ENCODE results near the gene PIK3R1. TPM values are rescaled to one million over a fixed set of nuclear protein-coding genes. Genes with fewer than 3 reads are reported as not detected.

Gene PIK3R1
- total RNA-seq, 4 donors from 2014 or later = 101 to 358 (median 190) TPM

- H3K4me1 ChIP-seq = peaks cover 0 to 4% of the 10 kb centered on the region in 2 donors
- H3K27ac ChIP-seq = no peak overlapping the region
- H3K4me3 ChIP-seq = no peak overlapping the region
- no peak for DNase-seq
- no peaks in the 10 kb centered on the region for H3K27me3 ChIP-seq
- intact Hi-C loops (cut with DNase I; ENCODE audit: low total_unique reads) = no loop called here
- no peaks in the 10 kb centered on the region for H3K9me3 ChIP-seq
- H3K36me3 ChIP-seq = no peaks in the 10 kb centered on the region
- TF ChIP-seq CTCF (IDR thresholded peaks at IDR 0.05) (no peak), POLR2A (IDR thresholded peaks at IDR 0.05) (no peak)
These were observed 5.4 kb downstream of the PIK3R1 start for GRCh38 chr5:68220914-68221313.

DNA sequence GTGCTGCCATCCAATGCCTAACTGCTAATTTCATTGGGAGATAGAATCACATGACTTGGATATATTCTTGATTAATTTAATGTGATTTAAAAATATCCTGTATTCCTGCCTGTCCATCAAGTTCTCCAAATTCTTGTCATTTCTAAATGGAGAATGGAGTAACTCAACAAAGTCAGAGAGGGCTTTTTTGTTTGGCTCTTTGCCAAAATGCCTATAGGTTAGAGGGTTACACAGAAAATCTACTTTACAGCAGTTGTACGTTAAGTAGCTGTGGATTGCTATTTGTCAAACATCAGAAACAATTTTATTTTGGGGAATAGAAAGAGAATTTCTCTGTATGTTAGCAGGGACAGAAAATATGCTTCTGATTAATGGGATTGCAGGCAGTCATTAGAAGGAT is 5.9 kb downstream of the PIK3R1 start:
- no peak overlapping the region for H3K27ac ChIP-seq
- H3K27me3 ChIP-seq = no peaks in the 10 kb centered on the region
- TF ChIP-seq CTCF (IDR thresholded peaks at IDR 0.05) (no peak), POLR2A (IDR thresholded peaks at IDR 0.05) (no peak)
- intact Hi-C loops (cut with DNase I; ENCODE audit: low total_unique reads) = no loop called here
- H3K4me1 ChIP-seq = peaks cover 0 to 4% of the 10 kb centered on the region in 2 donors
- no peaks in the 10 kb centered on the region for H3K9me3 ChIP-seq
- H3K36me3 ChIP-seq = no peaks in the 10 kb centered on the region
- no peak overlapping the region for H3K4me3 ChIP-seq
- DNase-seq = no peak

DNA sequence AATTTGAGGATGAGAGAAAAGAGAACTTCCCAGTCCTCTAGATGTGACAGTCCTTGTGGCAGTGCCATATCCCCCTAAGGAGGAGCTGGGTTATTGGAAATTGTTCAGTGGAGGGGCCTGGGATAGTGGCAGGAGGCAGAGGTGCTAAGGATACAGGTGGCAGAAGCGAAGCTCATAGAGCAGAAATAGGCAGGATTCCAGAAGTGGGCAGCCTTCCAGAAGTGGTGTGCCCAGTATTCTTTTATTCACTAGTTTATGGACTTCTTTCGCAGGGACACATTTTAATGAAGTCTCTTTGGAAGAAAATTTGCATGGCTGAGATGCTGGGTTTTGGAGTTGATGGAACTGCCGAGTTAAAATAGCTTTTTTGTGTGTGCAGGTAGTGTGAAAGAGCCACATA is 6.8 kb downstream of the PIK3R1 start:
- no peak overlapping the region for H3K4me3 ChIP-seq
- intact Hi-C loops (cut with DNase I; ENCODE audit: low total_unique reads) = no loop called here
- H3K27me3 ChIP-seq = no peaks in the 10 kb centered on the region
- no peaks in the 10 kb centered on the region for H3K9me3 ChIP-seq
- no peak for TF ChIP-seq CTCF (IDR thresholded peaks at IDR 0.05)
- TF ChIP-seq POLR2A (IDR thresholded peaks at IDR 0.05) = no peak
- no peak for DNase-seq
- peaks cover 2 to 4% of the 10 kb centered on the region in 2 donors for H3K4me1 ChIP-seq
- no peak overlapping the region for H3K27ac ChIP-seq
- H3K36me3 ChIP-seq = no peaks in the 10 kb centered on the region

DNA sequence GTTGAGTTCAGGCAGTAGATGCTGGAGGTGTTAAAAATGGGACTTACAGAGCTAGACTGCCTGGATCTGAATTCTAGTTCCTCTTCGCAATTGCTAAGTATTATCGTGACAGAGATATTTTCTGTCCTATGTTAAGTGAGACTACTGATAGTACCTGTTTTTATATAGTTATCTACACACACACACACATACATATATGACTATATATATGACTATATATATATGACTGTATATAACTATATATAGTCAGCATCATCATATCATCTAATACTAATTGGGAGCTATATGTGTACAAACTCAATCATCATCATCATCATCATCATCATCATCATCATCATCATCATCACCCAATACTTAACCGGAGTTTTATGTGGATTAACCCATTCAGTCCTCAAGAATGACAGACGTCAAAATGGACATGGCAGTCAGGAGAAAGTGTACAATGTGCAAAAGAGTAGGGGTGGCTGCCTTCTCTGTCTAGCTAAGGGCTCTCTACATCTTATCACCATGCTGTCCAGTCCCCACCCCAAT is 7.3 kb downstream of the PIK3R1 start:
- Histone ChIP-seq H3K27me3 (no peaks in the 10 kb centered on the region), H3K4me1 (peaks cover 4 to 7% of the 10 kb centered on the region in 2 donors), H3K36me3 (no peaks in the 10 kb centered on the region), H3K27ac (no peak overlapping the region), H3K9me3 (no peaks in the 10 kb centered on the region), H3K4me3 (no peak overlapping the region)
- intact Hi-C loops (cut with DNase I; ENCODE audit: low total_unique reads) = no loop called here
- no peak for TF ChIP-seq POLR2A (IDR thresholded peaks at IDR 0.05)
- no peak for TF ChIP-seq CTCF (IDR thresholded peaks at IDR 0.05)
- no peak for DNase-seq

GRCh38 chr5:68223904-68224303 is 8.3 kb downstream of the PIK3R1 start:
- Histone ChIP-seq H3K36me3 (no peaks in the 10 kb centered on the region), H3K9me3 (no peaks in the 10 kb centered on the region), H3K4me1 (peaks cover 4 to 7% of the 10 kb centered on the region in 2 donors), H3K4me3 (no peak overlapping the region), H3K27ac (no peak overlapping the region), H3K27me3 (no peaks in the 10 kb centered on the region)
- DNase-seq = no peak
- TF ChIP-seq CTCF (IDR thresholded peaks at IDR 0.05) (no peak), POLR2A (IDR thresholded peaks at IDR 0.05) (no peak)
- intact Hi-C loops (cut with DNase I; ENCODE audit: low total_unique reads) = no loop called here
